Vagina (tissue), 2 donors: Measurements from ENCODE around the gene EFEMP2.
A peak's percentile ranks its signal among the peaks of the same experiment; 100 is the strongest.

ENCODE experiments used
- POLR2A ChIP-seq, 2 donors: fragments of 450-650 bp; IDR thresholded peaks; one replicate each; pipeline ENCODE4 v1.6.1; 2017; ENCODE audit warnings: antibody characterized with exemption in 2 of 2, mild to moderate bottlenecking in 2 of 2, moderate library complexity in 2 of 2
- POLR2AphosphoS5 ChIP-seq, 2 donors: sonication (generic); formaldehyde crosslinking; IDR thresholded peaks; one replicate each; pipeline ENCODE4 v1.9.0; 2017; ENCODE audit warnings: antibody characterized with exemption in 2 of 2, mild to moderate bottlenecking in 2 of 2, low read depth in 1 of 2; ENCODE audit not compliant: insufficient read depth in 1 of 2
- TF ChIP-seq, protein P1 (sequence below), 3 experiments: fragments of 450-650 bp in 2 of 3; fragments of 200-600 bp in 1 of 3; sonication (generic) in 1 of 3; IDR thresholded peaks; one replicate each; pipeline ENCODE4 v1.5.1; 2017 to 2019; ENCODE audit warnings: antibody characterized with exemption in 3 of 3, mild to moderate bottlenecking in 2 of 3, moderate library complexity in 2 of 3

- TF ChIP-seq, protein P1, sequence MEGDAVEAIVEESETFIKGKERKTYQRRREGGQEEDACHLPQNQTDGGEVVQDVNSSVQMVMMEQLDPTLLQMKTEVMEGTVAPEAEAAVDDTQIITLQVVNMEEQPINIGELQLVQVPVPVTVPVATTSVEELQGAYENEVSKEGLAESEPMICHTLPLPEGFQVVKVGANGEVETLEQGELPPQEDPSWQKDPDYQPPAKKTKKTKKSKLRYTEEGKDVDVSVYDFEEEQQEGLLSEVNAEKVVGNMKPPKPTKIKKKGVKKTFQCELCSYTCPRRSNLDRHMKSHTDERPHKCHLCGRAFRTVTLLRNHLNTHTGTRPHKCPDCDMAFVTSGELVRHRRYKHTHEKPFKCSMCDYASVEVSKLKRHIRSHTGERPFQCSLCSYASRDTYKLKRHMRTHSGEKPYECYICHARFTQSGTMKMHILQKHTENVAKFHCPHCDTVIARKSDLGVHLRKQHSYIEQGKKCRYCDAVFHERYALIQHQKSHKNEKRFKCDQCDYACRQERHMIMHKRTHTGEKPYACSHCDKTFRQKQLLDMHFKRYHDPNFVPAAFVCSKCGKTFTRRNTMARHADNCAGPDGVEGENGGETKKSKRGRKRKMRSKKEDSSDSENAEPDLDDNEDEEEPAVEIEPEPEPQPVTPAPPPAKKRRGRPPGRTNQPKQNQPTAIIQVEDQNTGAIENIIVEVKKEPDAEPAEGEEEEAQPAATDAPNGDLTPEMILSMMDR (IDR thresholded peaks at IDR 0.05) = no peak
- TF ChIP-seq POLR2A (IDR thresholded peaks at IDR 0.05) = no peak
- TF ChIP-seq POLR2AphosphoS5 (IDR thresholded peaks at IDR 0.05; ENCODE audit: insufficient read depth in 1 of 2, low read depth in 1 of 2) = peak in 1 of 2 donors; percentile 45
These were observed 18.9 kb upstream of the EFEMP2 start for GRCh38 chr11:65891219-65892136.
